Smooth muscle cell of the brain vasculature (primary cell): ENCODE data around the gene PKD2L1.
A peak's percentile ranks its signal among the peaks of the same experiment; 100 is the strongest.
"Not testable (repeated sequence)": the region's sequence is repeated elsewhere in the genome, so short reads cannot be mapped to it uniquely, and the experiment has no call there.

Experiments
- DNase-seq: peaks from one replicate; pipeline ENCODE4 v3.0.0-alpha.2; 2012; ENCODE audit warnings: low read depth, low spot score

Gene PKD2L1

GRCh38 chr10:100330079-100330478 is at the start of gene PKD2L1:
Gene PKD2L1 (minus strand): TSS chr10:100330228. CDS start chr10:100330103, 125 bp downstream.
- DNase-seq = no peak

- no peak for DNase-seq
Observed at GRCh38 chr10:100377830-100378229, 47.8 kb upstream of the PKD2L1 start.

GRCh38 chr10:100376656-100377055 is 46.6 kb upstream of the PKD2L1 start:
- DNase-seq = not testable (repeated sequence)

- not testable (repeated sequence) for DNase-seq
Observed at GRCh38 chr10:100374677-100375353, 44.8 kb upstream of the PKD2L1 start.

GRCh38 chr10:100374200-100374655 is 44.2 kb upstream of the PKD2L1 start:
- DNase-seq = no peak

GRCh38 chr10:100373298-100374199 is 43.5 kb upstream of the PKD2L1 start:
- DNase-seq = peak; percentile 98

- no peak for DNase-seq
Observed at GRCh38 chr10:100372415-100373297, 42.6 kb upstream of the PKD2L1 start.

GRCh38 chr10:100371482-100372027 is 41.5 kb upstream of the PKD2L1 start:
- DNase-seq = no peak

GRCh38 chr10:100370714-100371481 is 40.9 kb upstream of the PKD2L1 start:
- DNase-seq = no peak

GRCh38 chr10:100368721-100369120 is 38.7 kb upstream of the PKD2L1 start:
- DNase-seq = no peak

- DNase-seq = no peak
Observed at GRCh38 chr10:100364735-100365391, 34.8 kb upstream of the PKD2L1 start.

GRCh38 chr10:100364175-100364574 is 34.1 kb upstream of the PKD2L1 start:
- DNase-seq = no peak

- no peak for DNase-seq
Observed at GRCh38 chr10:100362570-100363496, 32.8 kb upstream of the PKD2L1 start.

GRCh38 chr10:100360234-100360633 is 30.2 kb upstream of the PKD2L1 start:
- no peak for DNase-seq

- no peak for DNase-seq
Observed at GRCh38 chr10:100359529-100360150, 29.6 kb upstream of the PKD2L1 start.

- no peak for DNase-seq
Observed at GRCh38 chr10:100359030-100359432, 29.0 kb upstream of the PKD2L1 start.

- DNase-seq = no peak
Observed at GRCh38 chr10:100357059-100357858, 27.2 kb upstream of the PKD2L1 start.
